ENCODE results near the gene TMEM260. TPM values are rescaled to one million over a fixed set of nuclear protein-coding genes. Genes with fewer than 3 reads are reported as not detected.

The TMEM260 gene
- total RNA-seq, 2 donors from 2014 or later: 29.4 to 40.8 TPM

DNA sequence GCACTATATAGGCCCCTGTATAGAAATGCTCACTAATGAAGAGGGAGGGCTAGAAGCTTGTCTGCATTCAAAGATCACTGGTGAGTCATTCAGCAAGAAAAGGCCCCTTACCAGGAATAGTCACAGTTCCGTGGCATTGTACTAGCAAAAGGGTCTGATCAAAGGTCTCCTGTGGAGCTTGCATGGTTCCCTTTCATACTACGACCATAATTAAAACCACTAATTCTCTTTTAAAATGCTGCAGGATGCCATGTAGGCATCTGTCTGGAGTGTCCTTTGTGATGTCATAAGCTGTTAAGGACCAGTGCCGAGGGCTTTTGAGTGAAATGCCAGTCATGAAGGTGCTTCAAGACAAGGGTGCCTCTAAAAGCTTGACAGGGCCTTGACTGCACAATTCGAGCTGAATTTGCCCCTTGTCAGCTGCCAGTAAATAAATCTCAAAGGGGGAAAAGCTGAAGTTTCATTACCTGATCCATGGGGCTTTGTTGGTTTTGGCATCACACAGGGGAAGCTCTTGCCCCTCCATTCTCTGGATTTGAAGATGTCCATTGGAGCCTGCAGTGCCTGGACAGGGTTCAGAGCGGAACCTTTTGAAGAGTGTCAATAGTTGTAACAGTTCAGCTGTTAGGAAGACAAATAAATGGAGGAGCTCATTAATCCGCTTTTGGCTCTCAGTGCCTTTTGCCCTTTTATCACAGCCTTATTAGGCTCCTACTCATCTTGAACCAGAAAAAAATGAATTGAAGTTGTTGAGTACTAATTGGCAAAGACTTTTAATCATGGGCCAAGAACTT lies 69.1 kb downstream of the TMEM260 start:
- H3K4me3 Mint-ChIP-seq: no peak overlapping the region

DNA sequence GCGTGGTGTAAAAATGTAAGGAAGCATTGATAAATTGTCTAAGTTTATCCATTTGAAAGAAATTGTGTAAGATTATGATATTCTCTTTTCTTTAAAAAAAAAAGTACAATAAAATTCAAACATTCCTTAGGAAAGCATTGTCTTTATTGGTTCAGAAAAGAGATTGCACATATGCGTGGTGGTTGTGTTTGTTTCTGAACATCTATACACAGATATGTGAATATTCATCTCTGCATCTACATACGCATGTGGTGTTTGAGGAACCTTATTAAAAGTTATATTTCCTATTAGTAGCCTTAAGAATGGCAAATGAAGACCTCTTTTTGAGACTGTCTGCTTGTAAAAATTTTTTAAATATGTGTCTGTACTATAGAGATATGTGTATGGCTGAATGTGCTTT lies 69.8 kb downstream of the TMEM260 start:
- H3K4me3 Mint-ChIP-seq: no peak overlapping the region
- TF ChIP-seq, protein P1, sequence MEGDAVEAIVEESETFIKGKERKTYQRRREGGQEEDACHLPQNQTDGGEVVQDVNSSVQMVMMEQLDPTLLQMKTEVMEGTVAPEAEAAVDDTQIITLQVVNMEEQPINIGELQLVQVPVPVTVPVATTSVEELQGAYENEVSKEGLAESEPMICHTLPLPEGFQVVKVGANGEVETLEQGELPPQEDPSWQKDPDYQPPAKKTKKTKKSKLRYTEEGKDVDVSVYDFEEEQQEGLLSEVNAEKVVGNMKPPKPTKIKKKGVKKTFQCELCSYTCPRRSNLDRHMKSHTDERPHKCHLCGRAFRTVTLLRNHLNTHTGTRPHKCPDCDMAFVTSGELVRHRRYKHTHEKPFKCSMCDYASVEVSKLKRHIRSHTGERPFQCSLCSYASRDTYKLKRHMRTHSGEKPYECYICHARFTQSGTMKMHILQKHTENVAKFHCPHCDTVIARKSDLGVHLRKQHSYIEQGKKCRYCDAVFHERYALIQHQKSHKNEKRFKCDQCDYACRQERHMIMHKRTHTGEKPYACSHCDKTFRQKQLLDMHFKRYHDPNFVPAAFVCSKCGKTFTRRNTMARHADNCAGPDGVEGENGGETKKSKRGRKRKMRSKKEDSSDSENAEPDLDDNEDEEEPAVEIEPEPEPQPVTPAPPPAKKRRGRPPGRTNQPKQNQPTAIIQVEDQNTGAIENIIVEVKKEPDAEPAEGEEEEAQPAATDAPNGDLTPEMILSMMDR (conservative IDR thresholded peaks at IDR 0.05): no peak
- H3K27ac Mint-ChIP-seq: no peak overlapping the region
- Histone ChIP-seq H3K36me3 (ENCODE audit: control insufficient read depth, insufficient read depth, low read length) (peaks cover 21% of the 10 kb centered on the region), H3K27me3 (ENCODE audit: control insufficient read depth, insufficient read depth, low read length, poor library complexity, severe bottlenecking) (no peaks in the 10 kb centered on the region), H3K9me3 (ENCODE audit: control insufficient read depth, low read length) (no peaks in the 10 kb centered on the region), H3K9ac (ENCODE audit: extremely low read depth, low read length, poor library complexity, severe bottlenecking) (no peak overlapping the region), H3K4me1 (ENCODE audit: control insufficient read depth, insufficient read depth, low read length) (no peaks in the 10 kb centered on the region), H3K4me3 (ENCODE audit: low read length) (no peak overlapping the region), H3K27ac (ENCODE audit: low read depth, low read length) (no peak overlapping the region)
- peaks cover 3% of the 10 kb centered on the region for H3K9me3 Mint-ChIP-seq
- H3K4me1 Mint-ChIP-seq: peaks cover 17% of the 10 kb centered on the region
- 95% methylated on average over 3 of the region's 3 CpGs; no CpG with 5 or more reads in 1 of the 2 experiments for WGBS, 2 experiments (ENCODE audit: insufficient coverage in 1 of 2, insufficient read length in 1 of 2)
- no peaks in the 10 kb centered on the region for H3K27me3 Mint-ChIP-seq (ENCODE audit: insufficient read depth)
- peaks cover 12% of the 10 kb centered on the region for H3K36me3 Mint-ChIP-seq (ENCODE audit: low read depth)
- no peak for DNase-seq

More for the DNA sequence above, 69.1 kb downstream of the TMEM260 start:
- peak; percentile 52 for DNase-seq
- peaks cover 5% of the 10 kb centered on the region for H3K9me3 Mint-ChIP-seq
- peaks cover 21% of the 10 kb centered on the region for H3K36me3 ChIP-seq (ENCODE audit: control insufficient read depth, insufficient read depth, low read length)
- no peaks in the 10 kb centered on the region for H3K27me3 ChIP-seq (ENCODE audit: control insufficient read depth, insufficient read depth, low read length, poor library complexity, severe bottlenecking)
- 51 to 74% methylated on average over 3 to 6 of the region's 6 CpGs for WGBS, 2 experiments (ENCODE audit: insufficient coverage in 1 of 2, insufficient read length in 1 of 2)
- no peak overlapping the region for H3K4me3 ChIP-seq (ENCODE audit: low read length)
- no peak overlapping the region for H3K27ac Mint-ChIP-seq
- no peaks in the 10 kb centered on the region for H3K9me3 ChIP-seq (ENCODE audit: control insufficient read depth, low read length)
- peaks cover 16% of the 10 kb centered on the region for H3K4me1 Mint-ChIP-seq
- no peaks in the 10 kb centered on the region for H3K27me3 Mint-ChIP-seq (ENCODE audit: insufficient read depth)
- TF ChIP-seq, protein P1 (conservative IDR thresholded peaks at IDR 0.05): no peak
- H3K36me3 Mint-ChIP-seq (ENCODE audit: low read depth): peaks cover 12% of the 10 kb centered on the region
- H3K27ac ChIP-seq (ENCODE audit: low read depth, low read length): peak overlapping the region; percentile 68
- no peaks in the 10 kb centered on the region for H3K4me1 ChIP-seq (ENCODE audit: control insufficient read depth, insufficient read depth, low read length)
- H3K9ac ChIP-seq (ENCODE audit: extremely low read depth, low read length, poor library complexity, severe bottlenecking): no peak overlapping the region

DNA sequence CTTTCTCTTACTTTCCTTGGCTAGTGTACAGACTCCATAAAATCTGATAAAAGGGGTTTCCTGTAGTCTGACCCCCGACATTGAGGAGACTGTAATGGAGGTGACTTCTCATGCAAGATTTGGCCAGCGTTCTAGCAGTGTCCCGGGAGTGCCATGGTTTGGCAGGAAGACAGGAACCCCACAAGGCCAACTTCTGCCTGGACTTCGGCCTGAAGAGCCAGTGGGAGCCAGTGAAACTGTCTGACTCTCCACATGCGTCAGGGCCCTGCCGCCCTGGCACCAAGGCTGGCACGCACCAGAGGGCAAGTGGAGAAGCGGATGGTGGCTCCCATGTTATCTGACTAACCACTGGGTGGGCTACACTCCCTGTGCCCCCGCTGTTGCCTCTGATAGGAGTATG lies 70.5 kb downstream of the TMEM260 start:
- H3K9ac ChIP-seq (ENCODE audit: extremely low read depth, low read length, poor library complexity, severe bottlenecking): no peak overlapping the region
- H3K9me3 Mint-ChIP-seq: no peaks in the 10 kb centered on the region
- peaks cover 17% of the 10 kb centered on the region for H3K4me1 Mint-ChIP-seq
- peaks cover 21% of the 10 kb centered on the region for H3K36me3 ChIP-seq (ENCODE audit: control insufficient read depth, insufficient read depth, low read length)
- H3K4me3 Mint-ChIP-seq: no peak overlapping the region
- no peaks in the 10 kb centered on the region for H3K27me3 Mint-ChIP-seq (ENCODE audit: insufficient read depth)
- peaks cover 10% of the 10 kb centered on the region for H3K36me3 Mint-ChIP-seq (ENCODE audit: low read depth)
- TF ChIP-seq, protein P1 (conservative IDR thresholded peaks at IDR 0.05): no peak
- no peak overlapping the region for H3K4me3 ChIP-seq (ENCODE audit: low read length)
- no peaks in the 10 kb centered on the region for H3K9me3 ChIP-seq (ENCODE audit: control insufficient read depth, low read length)
- H3K4me1 ChIP-seq (ENCODE audit: control insufficient read depth, insufficient read depth, low read length): no peaks in the 10 kb centered on the region
- peak overlapping the region; percentile 31 for H3K27ac Mint-ChIP-seq
- no peak for DNase-seq
- H3K27ac ChIP-seq (ENCODE audit: low read depth, low read length): no peak overlapping the region
- no peaks in the 10 kb centered on the region for H3K27me3 ChIP-seq (ENCODE audit: control insufficient read depth, insufficient read depth, low read length, poor library complexity, severe bottlenecking)
- 83 to 89% methylated on average over 5 to 9 of the region's 9 CpGs for WGBS, 2 experiments (ENCODE audit: insufficient coverage in 1 of 2, insufficient read length in 1 of 2)

Measured in endodermal cell (in vitro differentiated cells).